Heart left ventricle (tissue), 13 donors: Measurements from ENCODE around the gene ANKRD44.

ENCODE experiments used
- POLR2A ChIP-seq, 2 donors: fragments of 450-650 bp; IDR thresholded peaks; one replicate each; pipeline ENCODE4 v1.6.1; 2017; ENCODE audit warnings: antibody characterized with exemption in 2 of 2, mild to moderate bottlenecking in 2 of 2, moderate library complexity in 2 of 2
- TF ChIP-seq, protein P1 (sequence below), 12 donors: fragments of 200-600 bp; sonication (generic) in 4 of 12; IDR thresholded peaks; one replicate each; pipeline versions ENCODE4 v1.5.0 to v1.8.0; 2018 to 2022; ENCODE audit warnings: antibody characterized with exemption in 12 of 12, mild to moderate bottlenecking in 5 of 12
- donor health status: ischemic (EF 13 %, LVEDD 7.1; RV severe dilation, severe dysfunction).
- donor health status: DM: no; HTN: yes; CAD: no.
- donor health status: DM: no; HTN: no; CAD: no.
- donor health status: ischemic (EF 25% LVEDD 6.9; RV normal size, moderate dysfunction).
- donor health status: ischemic (EF 25% LVEDD 5.7; RV mildly dilated, moderate dysfunction).
- donor health status: ischemic (EF 35%, LVEDD 5.7; RV mildly dilated, moderate dysfunction).
- donor health status: nonischemic (EF 11% LVEDD 7.7; RV severe dilation, severe dysfunction).
- donor health status: DM: yes; HTN: yes; CAD: no.
- donor health status: PGD.
- donor health status: ischemic (EF 29% LVEDD 5.4; RV normal size, mild dysfunction).
- donor health status: nonischemic (EF 23%, LVEDD 6.1; RV moderate dilation, normal function).

DNA sequence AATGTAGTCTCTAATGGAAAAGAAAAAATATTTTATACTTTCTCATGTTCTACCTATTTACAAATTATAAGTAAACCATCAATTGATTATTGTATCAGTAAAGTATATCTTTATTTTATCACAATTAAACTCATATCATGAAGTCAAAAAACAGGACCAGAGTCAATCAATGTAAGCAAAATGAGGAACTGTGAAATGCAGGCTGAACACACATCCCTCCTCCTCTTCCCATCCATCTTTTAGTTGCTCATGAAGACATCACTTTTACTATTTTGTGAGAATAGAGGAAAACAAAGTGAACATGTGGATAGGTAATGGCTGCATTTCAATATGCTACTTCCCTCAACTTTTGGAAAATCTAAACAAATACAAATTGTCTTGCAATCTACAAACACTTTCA is 195.3 kb downstream of the ANKRD44 start:
- TF ChIP-seq, protein P1, sequence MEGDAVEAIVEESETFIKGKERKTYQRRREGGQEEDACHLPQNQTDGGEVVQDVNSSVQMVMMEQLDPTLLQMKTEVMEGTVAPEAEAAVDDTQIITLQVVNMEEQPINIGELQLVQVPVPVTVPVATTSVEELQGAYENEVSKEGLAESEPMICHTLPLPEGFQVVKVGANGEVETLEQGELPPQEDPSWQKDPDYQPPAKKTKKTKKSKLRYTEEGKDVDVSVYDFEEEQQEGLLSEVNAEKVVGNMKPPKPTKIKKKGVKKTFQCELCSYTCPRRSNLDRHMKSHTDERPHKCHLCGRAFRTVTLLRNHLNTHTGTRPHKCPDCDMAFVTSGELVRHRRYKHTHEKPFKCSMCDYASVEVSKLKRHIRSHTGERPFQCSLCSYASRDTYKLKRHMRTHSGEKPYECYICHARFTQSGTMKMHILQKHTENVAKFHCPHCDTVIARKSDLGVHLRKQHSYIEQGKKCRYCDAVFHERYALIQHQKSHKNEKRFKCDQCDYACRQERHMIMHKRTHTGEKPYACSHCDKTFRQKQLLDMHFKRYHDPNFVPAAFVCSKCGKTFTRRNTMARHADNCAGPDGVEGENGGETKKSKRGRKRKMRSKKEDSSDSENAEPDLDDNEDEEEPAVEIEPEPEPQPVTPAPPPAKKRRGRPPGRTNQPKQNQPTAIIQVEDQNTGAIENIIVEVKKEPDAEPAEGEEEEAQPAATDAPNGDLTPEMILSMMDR (IDR thresholded peaks at IDR 0.05): no peak
- no peak for TF ChIP-seq POLR2A (IDR thresholded peaks at IDR 0.05)
